CD4-positive, alpha-beta T cell (primary cell): Measurements from ENCODE around the gene MTERF1. TPM values are rescaled to one million over a fixed set of nuclear protein-coding genes. Genes with fewer than 3 reads are reported as not detected.
A peak's percentile ranks its signal among the peaks of the same experiment; 100 is the strongest.

Experiments used
- ATAC-seq: fragments of 200-7000 bp; cut with Tn5 transposase; one replicate; pipeline ENCODE4 v1.10.0; 2022; ENCODE audit warnings: mild to moderate bottlenecking; ENCODE audit not compliant: poor library complexity
- CTCF ChIA-PET: fragments of 350-600 bp; sonication (Branson Sonifier 250); formaldehyde crosslinking; loops from one replicate; lab custom pipeline; 2021; ENCODE audit warnings: antibody characterized with exemption, inconsistent platforms; lab: Charles Lee
- POLR2A ChIA-PET: fragments of 350-600 bp; sonication (Branson Sonifier 250); formaldehyde crosslinking; loops from one replicate; lab custom pipeline; 2021; ENCODE audit warnings: antibody characterized with exemption, inconsistent platforms; lab: Charles Lee
- DNase-seq, 14 experiments: peaks; one replicate each; pipeline ENCODE4 v3.0.0-alpha.2; 2013 to 2020; ENCODE audit warnings: mixed read lengths in 2 of 14
- H3K27ac ChIP-seq, 2 donors: one replicate each; pipeline versions ENCODE4 v1.5.1 to v1.7.0; 2013; ENCODE audit warnings: low read length in 2 of 2, low read depth in 1 of 2, mild to moderate bottlenecking in 1 of 2
- H3K27me3 ChIP-seq, 2 experiments: 1 replicate in 1 of 2; 2 replicates in 1 of 2; pipeline versions ENCODE4 v1.6.1 to v1.7.0; 2013; ENCODE audit warnings: low read length in 2 of 2, control low read depth in 1 of 2, mild to moderate bottlenecking in 1 of 2, moderate library complexity in 1 of 2; ENCODE audit not compliant: insufficient read depth in 2 of 2, control insufficient read depth in 1 of 2
- H3K36me3 ChIP-seq: one replicate; pipeline ENCODE4 v1.6.1; 2013; ENCODE audit warnings: low read length, control low read depth; ENCODE audit not compliant: insufficient read depth
- H3K4me1 ChIP-seq: one replicate; pipeline ENCODE4 v1.6.1; 2013; ENCODE audit warnings: low read length, control low read depth; ENCODE audit not compliant: insufficient read depth
- H3K4me3 ChIP-seq: one replicate; pipeline ENCODE4 v1.5.1; 2013; ENCODE audit warnings: mild to moderate bottlenecking, low read length, moderate library complexity
- H3K9me3 ChIP-seq, 2 experiments: 1 replicate in 1 of 2; 2 replicates in 1 of 2; pipeline versions ENCODE4 v1.6.1 to v1.7.0; 2013; ENCODE audit warnings: low read length in 2 of 2, mild to moderate bottlenecking in 2 of 2, control low read depth in 1 of 2, moderate library complexity in 1 of 2; ENCODE audit not compliant: control insufficient read depth in 1 of 2, insufficient read depth in 1 of 2
- H3K27ac Mint-ChIP-seq: one replicate; pipeline ENCODE4 v1.8.0; 2020; ENCODE audit warnings: mixed read lengths
- H3K27me3 Mint-ChIP-seq: one replicate; pipeline ENCODE4 v1.8.0; 2021; ENCODE audit warnings: mixed read lengths
- H3K36me3 Mint-ChIP-seq: one replicate; pipeline ENCODE4 v1.8.0; 2021; ENCODE audit warnings: low read depth, mixed read lengths
- H3K4me1 Mint-ChIP-seq: one replicate; pipeline ENCODE4 v1.8.0; 2021; ENCODE audit warnings: low read depth, mixed read lengths
- H3K4me3 Mint-ChIP-seq: one replicate; pipeline ENCODE4 v1.8.0; 2020; ENCODE audit warnings: mild to moderate bottlenecking, mixed read lengths
- H3K9me3 Mint-ChIP-seq: one replicate; pipeline ENCODE4 v1.8.0; 2020; ENCODE audit warnings: mixed read lengths
- CTCF ChIP-seq: fragments of 200-600 bp; IDR thresholded peaks from one replicate; pipeline ENCODE4 v1.8.0; 2022; ENCODE audit warnings: antibody characterized with exemption, mild to moderate bottlenecking
- intact Hi-C, 2 experiments: fragments of 100-400 bp; cut with DNase I in 1 of 2; cut with micrococcal nuclease in 1 of 2; formaldehyde crosslinking; loops; one replicate each; pipeline versions ENCODE4 v1.15.1 to v1.9.0; 2023 to 2025; cut with DNase I, micrococcal nuclease
- polyA plus RNA-seq, 2 donors: library from polyadenylated mRNA; unstranded; fragments of 120-200 nt; gene quantifications; one replicate each; pipeline ENCODE4 v1.2.1, GENCODE V29; 2013
- total RNA-seq, 174 experiments: library from RNA in 2 of 174; stranded (reverse) in 2 of 174; gene quantifications; one replicate each; pipeline ENCODE4 v1.2.3 and lab custom pipeline; 2021 to 2026

The MTERF1 gene
- 10 to 100 TPM; 11.0 to 11.9 TPM for total RNA-seq
- polyA plus RNA-seq (2013, experiment 1 of 2) = 16.0 TPM
- polyA plus RNA-seq (2013, experiment 2 of 2) = 15.3 TPM
- 13.8 to 45.0 (median 30.3) reads per million in 172 experiments for total RNA-seq (lab: John Stamatoyannopoulos, UW)

GRCh38 chr7:91880413-91881241 lies at the start of gene MTERF1:
Gene MTERF1, minus strand, starts transcription at chr7:91880702. Its CDS starts 619 bp downstream, at chr7:91880083.
- no peaks in the 10 kb centered on the region for H3K27me3 Mint-ChIP-seq
- DNase-seq = peak; percentile 88 to 97 (median 92)
- peak; percentile 95 for ATAC-seq
- POLR2A ChIA-PET = interaction anchor here (0.9 to 2.4 kb wide), 8 partner anchors 8 to 648 kb away, joined by 3 to 47 read pairs (median 4); partner anchors contain the start of genes AKAP9, ANKIB1, GATAD1 and KRIT1
- peak within 1 kb of the TSS; percentile 87 for H3K27ac Mint-ChIP-seq
- H3K4me3 ChIP-seq = peak within 1 kb of the TSS; percentile 78
- H3K27me3 ChIP-seq = no peaks in the 10 kb centered on the region
- CTCF ChIA-PET = interaction anchor here (0.7 to 2.3 kb wide), 9 partner anchors 9 to 566 kb away, joined by 3 to 26 read pairs (median 4); partner anchors contain the start of genes AKAP9 and GATAD1
- H3K9me3 Mint-ChIP-seq = no peaks in the 10 kb centered on the region
- H3K4me3 Mint-ChIP-seq = peak within 1 kb of the TSS; percentile 96
- H3K27ac ChIP-seq = peak within 1 kb of the TSS; percentile 26 to 64
- peaks cover 20% of the 10 kb centered on the region for H3K4me1 ChIP-seq
- H3K36me3 Mint-ChIP-seq = peaks cover 30% of the 10 kb centered on the region
- H3K36me3 ChIP-seq = peaks cover 14% of the 10 kb centered on the region
- H3K4me1 Mint-ChIP-seq = peaks cover 41% of the 10 kb centered on the region
- TF ChIP-seq CTCF = peak; percentile 98
- intact Hi-C loops = loop anchor here (1.0 to 5.0 kb wide), 9 partner anchors 60 to 798 kb away; partner anchors contain the start of genes AKAP9 (in 1 of the 2), CYP51A1 (in 1 of the 2), FAM133B (in 1 of the 2) and GATAD1 (in 1 of the 2)
- no peaks in the 10 kb centered on the region for H3K9me3 ChIP-seq

- Histone ChIP-seq H3K27me3 (peaks cover 0 to 7% of the 10 kb centered on the region in 2 experiments), H3K4me3 (no peak overlapping the region), H3K4me1 (no peaks in the 10 kb centered on the region), H3K27ac (no peak overlapping the region), H3K9me3 (no peaks in the 10 kb centered on the region), H3K36me3 (no peaks in the 10 kb centered on the region)
- H3K36me3 Mint-ChIP-seq = no peaks in the 10 kb centered on the region
- CTCF ChIA-PET = no interaction called here
- ATAC-seq = peak; percentile 74
- no peak overlapping the region for H3K4me3 Mint-ChIP-seq
- intact Hi-C loops = no loop called here
- H3K4me1 Mint-ChIP-seq = no peaks in the 10 kb centered on the region
- peak in 1 of 14 experiments; percentile 8 for DNase-seq
- H3K9me3 Mint-ChIP-seq = peaks cover 2% of the 10 kb centered on the region
- peaks cover 23% of the 10 kb centered on the region for H3K27me3 Mint-ChIP-seq
- POLR2A ChIA-PET = interaction anchor here (1.5 kb wide), 1 partner anchor 10 kb away, joined by 3 read pairs; no protein-coding TSS in a partner anchor
- no peak for TF ChIP-seq CTCF
- H3K27ac Mint-ChIP-seq = no peak overlapping the region
Observed at GRCh38 chr7:91929463-91929862, 49.0 kb upstream of the MTERF1 start.

GRCh38 chr7:91927912-91928311 lies 47.4 kb upstream of the MTERF1 start:
- Mint-ChIP-seq H3K27ac (no peak overlapping the region), H3K27me3 (peaks cover 26% of the 10 kb centered on the region), H3K36me3 (no peaks in the 10 kb centered on the region), H3K4me3 (no peak overlapping the region), H3K9me3 (peaks cover 2% of the 10 kb centered on the region), H3K4me1 (no peaks in the 10 kb centered on the region)
- H3K36me3 ChIP-seq = no peaks in the 10 kb centered on the region
- H3K27me3 ChIP-seq = peaks cover 0 to 7% of the 10 kb centered on the region in 2 experiments
- no peak overlapping the region for H3K4me3 ChIP-seq
- intact Hi-C loops = no loop called here
- no peaks in the 10 kb centered on the region for H3K9me3 ChIP-seq
- no peak overlapping the region for H3K27ac ChIP-seq
- ChIA-PET CTCF (interaction anchor here (1.3 kb wide), 1 partner anchor 13 kb away, joined by 5 read pairs; the partner anchor contains the start of gene AKAP9), POLR2A (no interaction called here)
- DNase-seq (no peak), ATAC-seq (no peak)
- TF ChIP-seq CTCF = no peak
- no peaks in the 10 kb centered on the region for H3K4me1 ChIP-seq
